Coronary artery (tissue), 2 donors: ENCODE results near the gene SEMA3B.
"Not testable (repeated sequence)": the region's sequence is repeated elsewhere in the genome, so short reads cannot be mapped to it uniquely, and the experiment has no call there.

Experiments used
- DNase-seq: peaks from one replicate; pipeline ENCODE4 v3.0.0-alpha.2; 2017; ENCODE audit warnings: low spot score
- H3K27ac ChIP-seq, 2 donors: fragments of 200-600 bp; sonication (generic); one replicate each; pipeline ENCODE4 v1.5.1; 2016 to 2019
- H3K4me3 ChIP-seq: fragments of 200-600 bp; sonication (generic); 2 replicates; pipeline ENCODE4 v1.5.1; 2016; ENCODE audit warnings: mild to moderate bottlenecking, moderate library complexity
- TF ChIP-seq, protein P1 (sequence below): fragments of 200-600 bp; sonication (generic); IDR thresholded peaks from one replicate; pipeline ENCODE4 v1.5.1; 2019; ENCODE audit warnings: antibody characterized with exemption

The SEMA3B gene

GRCh38 chr3:50271314-50271936 lies 2.5 kb downstream of the SEMA3B start:
- H3K4me3 ChIP-seq, result no peak overlapping the region
- TF ChIP-seq, protein P1, sequence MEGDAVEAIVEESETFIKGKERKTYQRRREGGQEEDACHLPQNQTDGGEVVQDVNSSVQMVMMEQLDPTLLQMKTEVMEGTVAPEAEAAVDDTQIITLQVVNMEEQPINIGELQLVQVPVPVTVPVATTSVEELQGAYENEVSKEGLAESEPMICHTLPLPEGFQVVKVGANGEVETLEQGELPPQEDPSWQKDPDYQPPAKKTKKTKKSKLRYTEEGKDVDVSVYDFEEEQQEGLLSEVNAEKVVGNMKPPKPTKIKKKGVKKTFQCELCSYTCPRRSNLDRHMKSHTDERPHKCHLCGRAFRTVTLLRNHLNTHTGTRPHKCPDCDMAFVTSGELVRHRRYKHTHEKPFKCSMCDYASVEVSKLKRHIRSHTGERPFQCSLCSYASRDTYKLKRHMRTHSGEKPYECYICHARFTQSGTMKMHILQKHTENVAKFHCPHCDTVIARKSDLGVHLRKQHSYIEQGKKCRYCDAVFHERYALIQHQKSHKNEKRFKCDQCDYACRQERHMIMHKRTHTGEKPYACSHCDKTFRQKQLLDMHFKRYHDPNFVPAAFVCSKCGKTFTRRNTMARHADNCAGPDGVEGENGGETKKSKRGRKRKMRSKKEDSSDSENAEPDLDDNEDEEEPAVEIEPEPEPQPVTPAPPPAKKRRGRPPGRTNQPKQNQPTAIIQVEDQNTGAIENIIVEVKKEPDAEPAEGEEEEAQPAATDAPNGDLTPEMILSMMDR, result no peak

GRCh38 chr3:50272538-50272910 lies 3.6 kb downstream of the SEMA3B start:
- DNase-seq, H3K27ac ChIP-seq, H3K4me3 ChIP-seq: not testable (repeated sequence)

More at GRCh38 chr3:50271314-50271936, 2.5 kb downstream of the SEMA3B start:
- DNase-seq, result no peak
- no peak overlapping the region for H3K27ac ChIP-seq

- peak overlapping the region; percentile 64 for H3K4me3 ChIP-seq
- DNase-seq, result peak; percentile 91
- H3K27ac ChIP-seq, result peak overlapping the region in 1 of 2 donors; percentile 25
Observed at GRCh38 chr3:50272911-50273688, 4.2 kb downstream of the SEMA3B start.

DNA sequence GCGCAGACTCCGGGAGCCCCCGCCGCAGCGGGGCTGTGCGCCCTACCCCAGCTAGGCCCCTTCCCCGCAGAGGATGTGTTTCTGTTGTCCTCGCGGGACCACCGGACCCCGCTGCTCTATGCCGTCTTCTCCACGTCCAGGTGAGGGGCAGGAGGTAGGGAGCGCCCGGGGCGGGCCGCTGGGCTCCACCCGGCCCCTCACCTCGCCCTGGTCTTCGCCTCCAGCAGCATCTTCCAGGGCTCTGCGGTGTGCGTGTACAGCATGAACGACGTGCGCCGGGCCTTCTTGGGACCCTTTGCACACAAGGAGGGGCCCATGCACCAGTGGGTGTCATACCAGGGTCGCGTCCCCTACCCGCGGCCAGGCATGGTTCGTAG lies 4.7 kb downstream of the SEMA3B start:
- no peak for DNase-seq
- Histone ChIP-seq H3K4me3 (peak overlapping the region; percentile 64), H3K27ac (no peak overlapping the region)
- TF ChIP-seq, protein P1, result no peak

More at GRCh38 chr3:50272911-50273688, 4.2 kb downstream of the SEMA3B start:
- TF ChIP-seq, protein P1, result peak; percentile 87

- Histone ChIP-seq H3K4me3 (no peak overlapping the region), H3K27ac (no peak overlapping the region)
- no peak for DNase-seq
- TF ChIP-seq, protein P1, result peak; percentile 43
Observed at GRCh38 chr3:50274371-50275104, 5.6 kb downstream of the SEMA3B start.

- Histone ChIP-seq H3K27ac (no peak overlapping the region), H3K4me3 (no peak overlapping the region)
- TF ChIP-seq, protein P1, result no peak
- no peak for DNase-seq
Observed at GRCh38 chr3:50275141-50275995, 6.4 kb downstream of the SEMA3B start.
